ENCODE measurements around the gene ERO1B. TPM values are rescaled to one million over a fixed set of nuclear protein-coding genes. Genes with fewer than 3 reads are reported as not detected.

ERO1B gene
- total RNA-seq, 1 experiment from 2014 or later = 6.4 TPM

- H3K4me3 Mint-ChIP-seq (ENCODE audit: low read depth, unreplicated experiment) = no peak overlapping the region
- BruUV-seq (replicated peaks) = no TSS peak
- no peaks in the 10 kb centered on the region for H3K27me3 Mint-ChIP-seq (ENCODE audit: unreplicated experiment)
- intact Hi-C loops (cut with micrococcal nuclease; ENCODE audit: unreplicated experiment) = no loop called here
- no peaks in the 10 kb centered on the region for H3K9me3 Mint-ChIP-seq (ENCODE audit: low read depth, unreplicated experiment)
- no peak for TF ChIP-seq CTCF (IDR thresholded peaks at IDR 0.05; ENCODE audit: unreplicated experiment)
- no peaks in the 10 kb centered on the region for H3K36me3 Mint-ChIP-seq (ENCODE audit: insufficient read depth, unreplicated experiment)
- H3K27ac Mint-ChIP-seq (ENCODE audit: unreplicated experiment) = no peak overlapping the region
- CTCF ChIA-PET = no interaction called here
- DNase-seq = no peak
- no peaks in the 10 kb centered on the region for H3K4me1 Mint-ChIP-seq (ENCODE audit: low read depth, unreplicated experiment)
These were observed 68.2 kb downstream of the ERO1B start for GRCh38 chr1:236213534-236213933.

GRCh38 chr1:236211815-236212214, 69.9 kb downstream of the ERO1B start:
- H3K27me3 Mint-ChIP-seq (ENCODE audit: unreplicated experiment) = no peaks in the 10 kb centered on the region
- H3K36me3 Mint-ChIP-seq (ENCODE audit: insufficient read depth, unreplicated experiment) = no peaks in the 10 kb centered on the region
- H3K4me3 Mint-ChIP-seq (ENCODE audit: low read depth, unreplicated experiment) = no peak overlapping the region
- no TSS peak for BruUV-seq (replicated peaks)
- no peaks in the 10 kb centered on the region for H3K4me1 Mint-ChIP-seq (ENCODE audit: low read depth, unreplicated experiment)
- CTCF ChIA-PET = no interaction called here
- no peak for TF ChIP-seq CTCF (IDR thresholded peaks at IDR 0.05; ENCODE audit: unreplicated experiment)
- intact Hi-C loops (cut with micrococcal nuclease; ENCODE audit: unreplicated experiment) = no loop called here
- H3K9me3 Mint-ChIP-seq (ENCODE audit: low read depth, unreplicated experiment) = no peaks in the 10 kb centered on the region
- H3K27ac Mint-ChIP-seq (ENCODE audit: unreplicated experiment) = no peak overlapping the region
- DNase-seq = no peak

GRCh38 chr1:236209713-236210112, 72.0 kb downstream of the ERO1B start:
- TF ChIP-seq CTCF (IDR thresholded peaks at IDR 0.05; ENCODE audit: unreplicated experiment) = no peak
- Mint-ChIP-seq H3K36me3 (ENCODE audit: insufficient read depth, unreplicated experiment) (no peaks in the 10 kb centered on the region), H3K9me3 (ENCODE audit: low read depth, unreplicated experiment) (no peaks in the 10 kb centered on the region), H3K27me3 (ENCODE audit: unreplicated experiment) (no peaks in the 10 kb centered on the region), H3K4me3 (ENCODE audit: low read depth, unreplicated experiment) (no peak overlapping the region), H3K4me1 (ENCODE audit: low read depth, unreplicated experiment) (no peaks in the 10 kb centered on the region), H3K27ac (ENCODE audit: unreplicated experiment) (no peak overlapping the region)
- CTCF ChIA-PET = no interaction called here
- no peak for DNase-seq
- intact Hi-C loops (cut with micrococcal nuclease; ENCODE audit: unreplicated experiment) = no loop called here
- BruUV-seq (replicated peaks) = no TSS peak

GRCh38 chr1:236209185-236209584, 72.6 kb downstream of the ERO1B start:
- no peaks in the 10 kb centered on the region for H3K4me1 Mint-ChIP-seq (ENCODE audit: low read depth, unreplicated experiment)
- no peaks in the 10 kb centered on the region for H3K27me3 Mint-ChIP-seq (ENCODE audit: unreplicated experiment)
- H3K9me3 Mint-ChIP-seq (ENCODE audit: low read depth, unreplicated experiment) = no peaks in the 10 kb centered on the region
- CTCF ChIA-PET = no interaction called here
- no TSS peak for BruUV-seq (replicated peaks)
- H3K36me3 Mint-ChIP-seq (ENCODE audit: insufficient read depth, unreplicated experiment) = no peaks in the 10 kb centered on the region
- intact Hi-C loops (cut with micrococcal nuclease; ENCODE audit: unreplicated experiment) = no loop called here
- H3K4me3 Mint-ChIP-seq (ENCODE audit: low read depth, unreplicated experiment) = no peak overlapping the region
- no peak for TF ChIP-seq CTCF (IDR thresholded peaks at IDR 0.05; ENCODE audit: unreplicated experiment)
- H3K27ac Mint-ChIP-seq (ENCODE audit: unreplicated experiment) = no peak overlapping the region
- DNase-seq = no peak
